ENCODE data around the gene LPP.

The LPP gene

DNA sequence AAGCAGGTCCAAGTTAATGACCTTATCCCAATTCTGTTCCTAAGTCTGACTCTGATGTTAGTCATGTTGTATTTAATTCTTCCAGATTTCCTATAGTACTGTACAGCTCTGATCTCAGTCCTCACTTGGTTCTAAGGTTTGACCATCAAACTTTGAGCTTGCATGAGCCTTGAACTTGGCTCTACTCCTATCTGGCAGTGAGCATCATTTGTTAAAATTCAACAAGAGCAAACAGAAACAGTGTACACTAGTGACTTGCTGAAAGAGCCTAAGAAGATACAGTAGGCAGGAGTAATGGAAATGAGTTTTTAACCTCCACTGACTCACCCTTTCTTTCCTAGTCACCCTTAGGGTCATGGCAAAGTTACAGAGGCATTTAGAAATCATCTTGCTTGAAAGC, 566.7 kb downstream of the LPP start:
- TF ChIP-seq, protein P1, sequence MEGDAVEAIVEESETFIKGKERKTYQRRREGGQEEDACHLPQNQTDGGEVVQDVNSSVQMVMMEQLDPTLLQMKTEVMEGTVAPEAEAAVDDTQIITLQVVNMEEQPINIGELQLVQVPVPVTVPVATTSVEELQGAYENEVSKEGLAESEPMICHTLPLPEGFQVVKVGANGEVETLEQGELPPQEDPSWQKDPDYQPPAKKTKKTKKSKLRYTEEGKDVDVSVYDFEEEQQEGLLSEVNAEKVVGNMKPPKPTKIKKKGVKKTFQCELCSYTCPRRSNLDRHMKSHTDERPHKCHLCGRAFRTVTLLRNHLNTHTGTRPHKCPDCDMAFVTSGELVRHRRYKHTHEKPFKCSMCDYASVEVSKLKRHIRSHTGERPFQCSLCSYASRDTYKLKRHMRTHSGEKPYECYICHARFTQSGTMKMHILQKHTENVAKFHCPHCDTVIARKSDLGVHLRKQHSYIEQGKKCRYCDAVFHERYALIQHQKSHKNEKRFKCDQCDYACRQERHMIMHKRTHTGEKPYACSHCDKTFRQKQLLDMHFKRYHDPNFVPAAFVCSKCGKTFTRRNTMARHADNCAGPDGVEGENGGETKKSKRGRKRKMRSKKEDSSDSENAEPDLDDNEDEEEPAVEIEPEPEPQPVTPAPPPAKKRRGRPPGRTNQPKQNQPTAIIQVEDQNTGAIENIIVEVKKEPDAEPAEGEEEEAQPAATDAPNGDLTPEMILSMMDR (IDR thresholded peaks at IDR 0.05; ENCODE audit: low read depth, low read length), result no peak
- no peak overlapping the region for H3K4me3 ChIP-seq (ENCODE audit: low read depth, low read length)
- no peaks in the 10 kb centered on the region for H3K27me3 ChIP-seq
- no peaks in the 10 kb centered on the region for H3K9me3 ChIP-seq
- H3K36me3 ChIP-seq, result no peaks in the 10 kb centered on the region
- H3K4me1 ChIP-seq, result no peaks in the 10 kb centered on the region
- no peak for DNase-seq

DNA sequence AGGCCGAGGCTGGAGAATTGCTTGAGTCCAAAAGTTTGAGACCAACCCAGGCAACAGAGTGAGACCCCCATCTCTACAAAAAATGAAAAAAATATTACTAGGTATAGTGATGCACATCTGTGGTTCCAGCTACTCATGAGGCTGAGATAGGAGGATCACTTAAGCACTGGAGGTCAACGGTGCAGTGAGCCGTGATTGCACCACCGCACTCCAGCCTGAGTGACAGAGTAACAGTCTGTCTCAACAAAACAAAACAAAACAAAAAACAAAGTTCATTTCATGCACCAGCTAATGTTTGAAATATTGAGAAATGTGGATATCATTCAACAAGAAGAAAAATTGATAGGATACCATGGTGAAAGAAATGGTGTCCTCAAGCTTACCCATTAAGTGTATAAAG, 567.4 kb downstream of the LPP start:
- no peak for DNase-seq
- TF ChIP-seq, protein P1 (IDR thresholded peaks at IDR 0.05; ENCODE audit: low read depth, low read length), result no peak
- Histone ChIP-seq H3K9me3 (no peaks in the 10 kb centered on the region), H3K27me3 (no peaks in the 10 kb centered on the region), H3K4me3 (ENCODE audit: low read depth, low read length) (no peak overlapping the region), H3K36me3 (no peaks in the 10 kb centered on the region), H3K4me1 (no peaks in the 10 kb centered on the region)

DNA sequence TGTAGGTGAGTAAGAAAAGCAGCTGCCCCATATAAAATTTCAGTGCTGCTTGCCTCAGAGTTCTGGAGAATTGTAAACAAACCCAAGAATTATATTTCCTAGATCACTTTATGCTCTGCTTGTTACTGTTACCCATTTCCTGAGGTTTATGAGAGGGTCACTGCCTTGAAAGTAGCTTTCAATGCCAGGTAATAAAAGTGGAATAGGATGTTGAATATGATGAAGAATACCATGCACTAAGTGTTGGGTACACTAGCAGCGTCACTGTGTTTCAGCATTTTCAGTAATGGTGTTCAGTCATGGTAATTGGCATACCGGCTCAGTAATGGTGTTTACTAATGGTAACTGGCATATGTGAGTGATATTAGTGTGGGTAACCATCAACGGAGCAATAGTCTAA, 568.0 kb downstream of the LPP start:
- Histone ChIP-seq H3K4me3 (ENCODE audit: low read depth, low read length) (no peak overlapping the region), H3K9me3 (no peaks in the 10 kb centered on the region), H3K27me3 (no peaks in the 10 kb centered on the region), H3K4me1 (no peaks in the 10 kb centered on the region), H3K36me3 (no peaks in the 10 kb centered on the region)
- no peak for DNase-seq
- TF ChIP-seq, protein P1 (IDR thresholded peaks at IDR 0.05; ENCODE audit: low read depth, low read length), result no peak

DNA sequence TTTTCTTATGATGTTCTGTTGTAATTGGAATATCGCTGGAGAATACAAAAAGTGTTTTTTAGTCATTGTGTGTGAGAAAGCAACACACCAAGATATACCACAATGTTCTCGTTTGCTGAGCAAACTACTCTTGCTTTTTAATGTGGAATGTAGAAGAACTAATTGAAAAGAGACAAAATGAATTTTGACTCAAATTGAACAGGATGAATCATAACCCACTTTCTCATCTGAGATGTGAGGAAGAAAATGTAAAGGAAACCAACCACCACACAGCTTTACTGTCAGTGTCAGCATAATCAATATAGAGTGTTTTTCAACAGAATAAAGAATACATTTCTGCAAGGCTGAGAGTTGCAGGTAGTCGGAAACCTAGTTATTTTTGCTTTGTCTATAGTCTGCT, 569.0 kb downstream of the LPP start:
- no peaks in the 10 kb centered on the region for H3K4me1 ChIP-seq
- no peaks in the 10 kb centered on the region for H3K27me3 ChIP-seq
- no peaks in the 10 kb centered on the region for H3K9me3 ChIP-seq
- no peak overlapping the region for H3K4me3 ChIP-seq (ENCODE audit: low read depth, low read length)
- H3K36me3 ChIP-seq, result no peaks in the 10 kb centered on the region
- TF ChIP-seq, protein P1 (IDR thresholded peaks at IDR 0.05; ENCODE audit: low read depth, low read length), result no peak
- no peak for DNase-seq

DNA sequence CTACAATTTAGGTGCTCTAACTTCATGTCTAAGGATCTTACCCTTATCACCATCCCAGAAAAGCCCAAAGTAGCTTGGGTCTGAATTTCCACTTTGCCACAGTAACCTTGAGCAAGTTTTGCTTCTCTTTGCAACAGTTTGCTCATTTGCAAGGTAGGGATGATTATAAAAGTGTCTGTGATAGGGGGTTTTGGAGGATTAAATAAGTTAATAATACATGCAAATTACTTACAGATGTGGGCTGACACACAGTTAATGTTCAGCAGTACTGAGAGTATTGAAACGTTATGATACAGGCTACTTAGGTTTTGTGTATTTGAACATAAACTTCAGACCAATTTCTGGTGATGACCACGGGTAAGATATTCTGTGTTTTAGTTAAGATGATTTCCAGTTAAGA, 573.1 kb downstream of the LPP start:
- TF ChIP-seq, protein P1 (IDR thresholded peaks at IDR 0.05; ENCODE audit: low read depth, low read length), result no peak
- H3K36me3 ChIP-seq, result no peaks in the 10 kb centered on the region
- DNase-seq, result no peak
- H3K4me1 ChIP-seq, result no peaks in the 10 kb centered on the region
- H3K9me3 ChIP-seq, result no peaks in the 10 kb centered on the region
- no peaks in the 10 kb centered on the region for H3K27me3 ChIP-seq
- no peak overlapping the region for H3K4me3 ChIP-seq (ENCODE audit: low read depth, low read length)

DNA sequence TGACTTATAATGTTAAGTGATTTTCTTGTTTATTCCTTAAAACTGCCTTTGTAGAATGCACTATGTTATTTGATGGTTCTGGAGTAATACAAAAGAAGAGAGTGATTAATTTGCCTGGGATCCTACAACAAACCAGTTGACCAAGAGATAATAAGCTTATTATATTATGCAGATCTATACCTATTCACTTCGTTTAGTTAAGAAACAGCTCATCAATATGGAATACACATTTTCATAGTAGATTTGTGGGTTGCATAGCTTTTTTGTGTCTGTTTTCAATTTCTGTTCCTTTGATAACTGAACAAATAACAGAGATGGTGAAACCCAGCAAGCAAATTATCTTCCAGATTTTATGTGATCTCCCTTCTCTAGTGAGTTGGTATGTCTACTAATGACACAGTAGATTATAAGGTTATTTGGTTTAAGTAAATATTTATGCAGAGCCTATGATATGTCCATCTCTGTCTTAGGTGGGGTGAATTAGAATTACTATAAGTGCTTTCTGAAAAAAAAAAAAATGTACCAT, 574.5 kb downstream of the LPP start:
- no peak for DNase-seq
- H3K9me3 ChIP-seq, result no peaks in the 10 kb centered on the region
- H3K27me3 ChIP-seq, result no peaks in the 10 kb centered on the region
- H3K4me1 ChIP-seq, result no peaks in the 10 kb centered on the region
- no peaks in the 10 kb centered on the region for H3K36me3 ChIP-seq
- TF ChIP-seq, protein P1 (IDR thresholded peaks at IDR 0.05; ENCODE audit: low read depth, low read length), result no peak
- H3K4me3 ChIP-seq (ENCODE audit: low read depth, low read length), result no peak overlapping the region

Measured in BE2C (cell line).